ENCODE results near the gene APBB2. TPM values are rescaled to one million over a fixed set of nuclear protein-coding genes. Genes with fewer than 3 reads are reported as not detected.

APBB2 gene
- total RNA-seq, 2 donors from 2014 or later = 56.1 to 64.8 TPM

DNA sequence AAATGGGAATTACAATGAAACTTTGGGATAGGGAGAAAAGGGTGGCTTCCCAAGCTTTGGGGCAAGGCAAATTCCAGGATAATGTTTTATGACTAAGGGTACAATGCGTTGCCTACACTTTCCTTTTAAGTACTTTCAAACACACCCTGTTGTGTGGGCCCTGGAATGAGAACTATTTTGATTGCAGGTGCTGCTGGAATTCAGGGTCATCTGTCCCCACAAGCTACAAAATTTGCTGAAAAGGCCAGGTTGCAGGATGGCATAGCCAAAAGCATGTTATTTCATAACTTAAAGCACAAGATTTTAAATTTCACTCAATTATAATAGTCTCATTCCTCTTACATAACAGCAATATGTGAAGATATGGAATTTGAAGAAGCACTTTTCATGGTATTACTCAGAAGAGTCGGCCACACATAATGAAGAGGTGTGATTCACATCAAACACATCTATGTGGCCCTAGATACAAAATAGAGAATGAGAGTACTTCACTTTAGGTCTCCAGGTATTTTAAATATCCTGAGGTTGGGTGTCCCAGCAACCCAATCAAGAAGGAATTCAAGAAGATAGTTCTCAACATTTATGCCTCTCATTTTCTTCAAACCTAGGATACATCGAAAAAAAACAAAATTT is 89.3 kb downstream of the APBB2 start:
- H3K36me3 Mint-ChIP-seq (ENCODE audit: low read depth) = no peaks in the 10 kb centered on the region
- no peaks in the 10 kb centered on the region for H3K27me3 Mint-ChIP-seq (ENCODE audit: insufficient read depth)
- no peak overlapping the region for H3K4me3 Mint-ChIP-seq
- Histone ChIP-seq H3K36me3 (ENCODE audit: control insufficient read depth, insufficient read depth, low read length) (no peaks in the 10 kb centered on the region), H3K9me3 (ENCODE audit: control insufficient read depth, low read length) (no peaks in the 10 kb centered on the region), H3K4me3 (ENCODE audit: low read length) (no peak overlapping the region), H3K27ac (ENCODE audit: low read depth, low read length) (no peak overlapping the region), H3K27me3 (ENCODE audit: control insufficient read depth, insufficient read depth, low read length, poor library complexity, severe bottlenecking) (no peaks in the 10 kb centered on the region), H3K9ac (ENCODE audit: extremely low read depth, low read length, poor library complexity, severe bottlenecking) (no peak overlapping the region), H3K4me1 (ENCODE audit: control insufficient read depth, insufficient read depth, low read length) (peaks cover 7% of the 10 kb centered on the region)
- peak overlapping the region; percentile 3 for H3K27ac Mint-ChIP-seq
- TF ChIP-seq, protein P1, sequence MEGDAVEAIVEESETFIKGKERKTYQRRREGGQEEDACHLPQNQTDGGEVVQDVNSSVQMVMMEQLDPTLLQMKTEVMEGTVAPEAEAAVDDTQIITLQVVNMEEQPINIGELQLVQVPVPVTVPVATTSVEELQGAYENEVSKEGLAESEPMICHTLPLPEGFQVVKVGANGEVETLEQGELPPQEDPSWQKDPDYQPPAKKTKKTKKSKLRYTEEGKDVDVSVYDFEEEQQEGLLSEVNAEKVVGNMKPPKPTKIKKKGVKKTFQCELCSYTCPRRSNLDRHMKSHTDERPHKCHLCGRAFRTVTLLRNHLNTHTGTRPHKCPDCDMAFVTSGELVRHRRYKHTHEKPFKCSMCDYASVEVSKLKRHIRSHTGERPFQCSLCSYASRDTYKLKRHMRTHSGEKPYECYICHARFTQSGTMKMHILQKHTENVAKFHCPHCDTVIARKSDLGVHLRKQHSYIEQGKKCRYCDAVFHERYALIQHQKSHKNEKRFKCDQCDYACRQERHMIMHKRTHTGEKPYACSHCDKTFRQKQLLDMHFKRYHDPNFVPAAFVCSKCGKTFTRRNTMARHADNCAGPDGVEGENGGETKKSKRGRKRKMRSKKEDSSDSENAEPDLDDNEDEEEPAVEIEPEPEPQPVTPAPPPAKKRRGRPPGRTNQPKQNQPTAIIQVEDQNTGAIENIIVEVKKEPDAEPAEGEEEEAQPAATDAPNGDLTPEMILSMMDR (conservative IDR thresholded peaks at IDR 0.05) = no peak
- no peaks in the 10 kb centered on the region for H3K9me3 Mint-ChIP-seq
- DNase-seq = peak; percentile 57
- WGBS, 2 experiments (ENCODE audit: insufficient coverage in 1 of 2, insufficient read length in 1 of 2) = 94% methylated on average over 3 of the region's 3 CpGs; no CpG with 5 or more reads in 1 of the 2 experiments
- peaks cover 38% of the 10 kb centered on the region for H3K4me1 Mint-ChIP-seq

DNA sequence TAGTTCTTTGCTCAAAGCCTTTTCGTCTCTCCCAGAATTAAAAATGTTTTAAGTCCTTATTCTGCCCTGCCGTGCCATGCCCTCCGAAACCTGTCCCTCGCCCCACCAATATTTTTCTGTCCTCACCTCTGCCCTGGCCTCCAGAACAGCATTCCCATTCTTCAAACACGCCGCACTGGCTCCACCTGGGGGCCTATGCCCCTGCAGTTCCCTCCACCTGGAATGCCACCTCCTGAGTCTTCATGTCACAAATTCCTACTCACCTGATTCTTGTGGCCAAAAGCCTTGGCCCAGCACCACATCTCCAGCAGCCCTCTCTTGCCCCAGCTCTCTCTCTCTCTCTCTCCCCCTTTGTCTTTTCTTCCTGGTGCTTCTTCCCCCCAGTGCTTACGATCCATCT is 91.6 kb downstream of the APBB2 start:
- H3K4me1 Mint-ChIP-seq = peaks cover 30% of the 10 kb centered on the region
- Histone ChIP-seq H3K9me3 (ENCODE audit: control insufficient read depth, low read length) (no peaks in the 10 kb centered on the region), H3K4me1 (ENCODE audit: control insufficient read depth, insufficient read depth, low read length) (peaks cover 3% of the 10 kb centered on the region), H3K27ac (ENCODE audit: low read depth, low read length) (no peak overlapping the region), H3K4me3 (ENCODE audit: low read length) (no peak overlapping the region), H3K9ac (ENCODE audit: extremely low read depth, low read length, poor library complexity, severe bottlenecking) (no peak overlapping the region), H3K27me3 (ENCODE audit: control insufficient read depth, insufficient read depth, low read length, poor library complexity, severe bottlenecking) (no peaks in the 10 kb centered on the region), H3K36me3 (ENCODE audit: control insufficient read depth, insufficient read depth, low read length) (no peaks in the 10 kb centered on the region)
- peak overlapping the region; percentile 4 for H3K27ac Mint-ChIP-seq
- no peaks in the 10 kb centered on the region for H3K36me3 Mint-ChIP-seq (ENCODE audit: low read depth)
- WGBS, 2 experiments (ENCODE audit: insufficient coverage in 1 of 2, insufficient read length in 1 of 2) = 82 to 89% methylated on average over 6 to 7 of the region's 7 CpGs
- H3K4me3 Mint-ChIP-seq = no peak overlapping the region
- TF ChIP-seq, protein P1 (conservative IDR thresholded peaks at IDR 0.05) = peak; percentile 71
- no peaks in the 10 kb centered on the region for H3K9me3 Mint-ChIP-seq
- H3K27me3 Mint-ChIP-seq (ENCODE audit: insufficient read depth) = no peaks in the 10 kb centered on the region
- DNase-seq = peak; percentile 87

DNA sequence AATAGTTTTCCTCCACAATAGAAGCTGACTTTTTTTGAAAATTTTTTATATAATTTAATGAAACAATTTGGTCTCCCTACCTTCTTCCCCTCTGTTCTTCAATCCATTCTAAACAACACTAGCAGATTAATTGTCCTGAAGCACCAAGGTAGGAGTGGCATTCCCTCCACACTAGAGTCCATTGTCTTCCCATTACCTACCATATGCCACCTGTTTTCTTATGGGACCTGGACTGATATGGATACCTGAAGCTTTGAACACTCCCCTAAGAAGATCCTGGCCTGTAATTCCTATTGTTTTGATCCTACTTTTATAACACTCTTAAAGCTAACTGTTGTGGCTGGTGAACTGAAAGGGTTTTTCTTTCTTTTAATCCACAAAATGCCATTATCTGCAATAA is 92.0 kb downstream of the APBB2 start:
- TF ChIP-seq, protein P1 (conservative IDR thresholded peaks at IDR 0.05) = no peak
- Mint-ChIP-seq H3K27me3 (ENCODE audit: insufficient read depth) (no peaks in the 10 kb centered on the region), H3K36me3 (ENCODE audit: low read depth) (no peaks in the 10 kb centered on the region), H3K9me3 (no peaks in the 10 kb centered on the region), H3K4me1 (peaks cover 30% of the 10 kb centered on the region), H3K27ac (no peak overlapping the region), H3K4me3 (no peak overlapping the region)
- no peak for DNase-seq
- no peak overlapping the region for H3K9ac ChIP-seq (ENCODE audit: extremely low read depth, low read length, poor library complexity, severe bottlenecking)
- H3K27ac ChIP-seq (ENCODE audit: low read depth, low read length) = no peak overlapping the region
- no peaks in the 10 kb centered on the region for H3K36me3 ChIP-seq (ENCODE audit: control insufficient read depth, insufficient read depth, low read length)
- peaks cover 3% of the 10 kb centered on the region for H3K4me1 ChIP-seq (ENCODE audit: control insufficient read depth, insufficient read depth, low read length)
- no peak overlapping the region for H3K4me3 ChIP-seq (ENCODE audit: low read length)
- H3K9me3 ChIP-seq (ENCODE audit: control insufficient read depth, low read length) = no peaks in the 10 kb centered on the region
- H3K27me3 ChIP-seq (ENCODE audit: control insufficient read depth, insufficient read depth, low read length, poor library complexity, severe bottlenecking) = no peaks in the 10 kb centered on the region

Measured in endodermal cell (in vitro differentiated cells).